GM21576 (cell line): ENCODE results near the gene AKAP10.
"Not testable (repeated sequence)": the region's sequence is repeated elsewhere in the genome, so short reads cannot be mapped to it uniquely, and the experiment has no call there.

Experiments used
- ATAC-seq: cut with Tn5 transposase; IDR thresholded peaks from one replicate; pipeline ENCODE4 v1.9.1; 2021; ENCODE audit warnings: mild to moderate bottlenecking, moderate library complexity; ENCODE audit not compliant: unreplicated experiment

AKAP10 gene

GRCh38 chr17:19873346-19873745 is 104.3 kb downstream of the AKAP10 start:
- no peak for ATAC-seq

- ATAC-seq: no peak
Observed at GRCh38 chr17:19868079-19868395, 109.6 kb downstream of the AKAP10 start.

- ATAC-seq: peak; percentile 48
Observed at GRCh38 chr17:19867329-19868078, 110.1 kb downstream of the AKAP10 start, which contains the start of gene ULK2. TSS of gene ULK2 (minus strand) at chr17:19867936. CDS start at chr17:19867417, 519 bp downstream.

- peak; percentile 54 for ATAC-seq
Observed at GRCh38 chr17:19867079-19867328, 110.6 kb downstream of the AKAP10 start.

GRCh38 chr17:19865021-19865420 is 112.6 kb downstream of the AKAP10 start:
- ATAC-seq: no peak

GRCh38 chr17:19860647-19861177 is 116.9 kb downstream of the AKAP10 start:
- ATAC-seq: not testable (repeated sequence)

GRCh38 chr17:19857640-19858039 is 120.0 kb downstream of the AKAP10 start:
- no peak for ATAC-seq
